Lung microvascular endothelial cell (primary cell): ENCODE measurements around the gene ATP1B1. TPM values are rescaled to one million over a fixed set of nuclear protein-coding genes. Genes with fewer than 3 reads are reported as not detected.
A peak's percentile ranks its signal among the peaks of the same experiment; 100 is the strongest.
"Not testable (repeated sequence)": the region's sequence is repeated elsewhere in the genome, so short reads cannot be mapped to it uniquely, and the experiment has no call there.

Experiments
- DNase-seq, 2 donors: peaks; one replicate each; pipeline versions ENCODE4 v3.0.0 to v3.0.0-alpha.2; 2010; ENCODE audit warnings: low read depth in 2 of 2
- total RNA-seq: library from RNA; depleted of rRNA; stranded (reverse); fragments of >200 nt; gene quantifications from 2 replicates; pipeline ENCODE4 v1.2.1, GENCODE V29; 2014

ATP1B1 gene
- total RNA-seq, 1 donor from 2014 or later, result 2.6 TPM

GRCh38 chr1:169115891-169116585 is 9.5 kb downstream of the ATP1B1 start:
- DNase-seq, result peak; percentile 79 to 96

- no peak for DNase-seq
Measured at GRCh38 chr1:169117014-169117413, 10.5 kb downstream of the ATP1B1 start.

GRCh38 chr1:169117599-169117998 is 11.1 kb downstream of the ATP1B1 start:
- no peak for DNase-seq

GRCh38 chr1:169118227-169118626 is 11.7 kb downstream of the ATP1B1 start:
- DNase-seq, result no peak

- no peak for DNase-seq
Measured at GRCh38 chr1:169119405-169119804, 12.9 kb downstream of the ATP1B1 start.

- no peak for DNase-seq
Measured at GRCh38 chr1:169120066-169120465, 13.6 kb downstream of the ATP1B1 start.

- no peak for DNase-seq
Measured at GRCh38 chr1:169121146-169121923, 14.8 kb downstream of the ATP1B1 start.

- DNase-seq, result no peak
Measured at GRCh38 chr1:169122976-169123375, 16.5 kb downstream of the ATP1B1 start.

- DNase-seq, result no peak
Measured at GRCh38 chr1:169124459-169124858, 18.0 kb downstream of the ATP1B1 start.

- not testable (repeated sequence) for DNase-seq
Measured at GRCh38 chr1:169125597-169125996, 19.1 kb downstream of the ATP1B1 start.

- no peak for DNase-seq
Measured at GRCh38 chr1:169126335-169126734, 19.8 kb downstream of the ATP1B1 start.

GRCh38 chr1:169127305-169127704 is 20.8 kb downstream of the ATP1B1 start:
- no peak for DNase-seq

GRCh38 chr1:169128562-169128961 is 22.1 kb downstream of the ATP1B1 start:
- no peak for DNase-seq

- peak in 1 of 2 donors; percentile 66 for DNase-seq
Measured at GRCh38 chr1:169129109-169129784, 22.8 kb downstream of the ATP1B1 start.

- DNase-seq, result no peak
Measured at GRCh38 chr1:169130683-169131082, 24.2 kb downstream of the ATP1B1 start.

- peak; percentile 34 to 45 for DNase-seq
Measured at GRCh38 chr1:169132512-169133227, 26.2 kb downstream of the ATP1B1 start.

- DNase-seq, result no peak
Measured at GRCh38 chr1:169133228-169133576, 26.7 kb downstream of the ATP1B1 start.

GRCh38 chr1:169133801-169134502 is 27.5 kb downstream of the ATP1B1 start:
- DNase-seq, result peak; percentile 35 to 48

- no peak for DNase-seq
Measured at GRCh38 chr1:169137357-169137756, 30.9 kb downstream of the ATP1B1 start.

- DNase-seq, result no peak
Measured at GRCh38 chr1:169138866-169139670, 32.6 kb downstream of the ATP1B1 start.
